ENCODE measurements around the gene MIPEP.
"Not testable (repeated sequence)": the region's sequence is repeated elsewhere in the genome, so short reads cannot be mapped to it uniquely, and the experiment has no call there.

Gene MIPEP

DNA sequence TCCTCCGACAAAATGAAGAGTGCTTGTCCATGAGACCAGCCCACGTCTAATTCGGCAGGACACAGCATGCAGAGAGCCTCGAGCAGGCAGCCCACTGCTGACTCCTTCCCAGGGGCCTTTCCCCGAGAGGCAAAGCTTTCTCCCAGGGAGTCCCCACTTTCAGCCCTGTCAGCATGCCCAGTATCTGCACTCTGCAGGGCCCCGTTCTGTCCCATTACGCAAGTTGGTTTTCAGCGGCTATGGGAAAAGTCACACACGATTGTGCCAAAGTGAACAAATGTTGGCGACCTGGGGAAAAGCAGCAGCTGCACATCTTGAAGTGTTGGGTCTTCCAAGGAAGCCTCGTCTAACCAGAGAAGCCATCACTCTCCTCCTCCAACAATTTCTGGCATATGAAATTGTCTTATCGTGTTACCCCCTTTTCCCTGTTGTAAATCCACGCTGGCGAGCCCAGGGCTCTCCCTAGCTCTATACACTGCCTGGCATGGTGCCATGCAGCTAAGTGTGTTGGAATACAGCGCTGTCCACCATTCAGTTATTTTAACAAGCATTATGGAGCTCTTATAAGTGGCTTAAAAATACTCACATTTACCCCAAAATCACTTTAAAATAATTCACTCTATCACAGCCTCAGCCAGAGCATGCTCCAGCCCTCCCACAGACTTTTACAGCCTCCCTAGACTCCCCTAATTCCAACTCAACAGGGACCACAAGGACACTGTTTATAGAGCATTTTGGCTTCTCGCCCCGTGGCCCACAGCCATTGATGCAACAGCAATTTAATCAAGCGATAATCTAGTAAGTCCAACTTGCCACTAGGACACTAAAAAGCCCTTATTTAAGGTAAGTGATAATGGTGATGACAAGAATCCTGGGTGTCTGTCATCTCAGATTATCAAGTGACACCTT is 8.5 kb downstream of the MIPEP start:
- not testable (repeated sequence) for H3K27ac Mint-ChIP-seq (ENCODE audit: low read depth); DNase-seq (ENCODE audit: low spot score in 2 of 2); ATAC-seq (replicated peaks; ENCODE audit: extremely low read depth, poor library complexity, severe bottlenecking); H3K9me3 Mint-ChIP-seq; H3K4me1 Mint-ChIP-seq; H3K4me3 Mint-ChIP-seq; H3K27me3 Mint-ChIP-seq
- peaks cover 26% of the 10 kb centered on the region for H3K36me3 Mint-ChIP-seq (ENCODE audit: insufficient read depth)

DNA sequence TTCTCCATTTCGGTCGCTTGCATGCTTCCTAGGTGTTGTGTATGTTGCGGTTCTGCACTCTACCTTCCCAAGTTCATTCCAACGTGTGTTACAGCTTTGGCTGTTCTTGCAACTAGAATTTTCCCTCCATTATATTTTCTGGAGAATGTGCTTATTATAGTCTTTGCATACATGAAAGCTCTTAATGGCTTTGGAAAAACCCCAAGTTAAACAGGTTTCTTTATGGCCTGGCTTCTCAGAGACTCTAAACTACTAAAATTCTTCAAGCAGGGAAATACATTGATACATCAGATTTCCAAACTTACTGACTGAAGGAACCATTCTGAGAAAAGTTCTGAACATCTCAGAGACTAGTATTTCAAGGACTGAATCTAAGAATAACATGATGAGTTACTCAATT is 11.9 kb downstream of the MIPEP start:
- H3K4me1 Mint-ChIP-seq: no peaks in the 10 kb centered on the region
- no peak for DNase-seq (ENCODE audit: low spot score in 2 of 2)
- ATAC-seq (replicated peaks; ENCODE audit: extremely low read depth, poor library complexity, severe bottlenecking): no peak
- peaks cover 16% of the 10 kb centered on the region for H3K36me3 Mint-ChIP-seq (ENCODE audit: insufficient read depth)
- no peaks in the 10 kb centered on the region for H3K27me3 Mint-ChIP-seq
- no peak overlapping the region for H3K27ac Mint-ChIP-seq (ENCODE audit: low read depth)
- H3K9me3 Mint-ChIP-seq: no peaks in the 10 kb centered on the region
- no peak overlapping the region for H3K4me3 Mint-ChIP-seq

DNA sequence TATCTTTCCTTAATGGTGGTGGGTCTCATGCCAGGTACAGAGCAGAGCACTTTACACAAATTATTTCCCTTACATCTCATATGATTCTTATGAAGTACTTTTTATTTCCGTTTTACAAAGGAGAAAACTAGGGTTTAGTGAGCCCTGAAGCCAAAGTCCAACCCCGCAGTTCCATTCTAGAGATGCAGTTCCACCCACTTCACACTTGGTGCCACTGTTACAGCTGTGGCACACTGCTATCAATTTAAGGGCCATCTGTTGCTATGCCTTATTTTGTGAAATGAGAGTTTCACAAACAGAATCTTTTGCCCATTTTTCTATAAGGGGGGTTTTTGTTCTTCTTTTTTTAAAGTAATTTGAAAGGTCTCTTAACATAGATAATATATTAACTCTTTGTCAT is 12.9 kb downstream of the MIPEP start:
- H3K4me1 Mint-ChIP-seq: no peaks in the 10 kb centered on the region
- no peaks in the 10 kb centered on the region for H3K27me3 Mint-ChIP-seq
- no peak overlapping the region for H3K27ac Mint-ChIP-seq (ENCODE audit: low read depth)
- no peaks in the 10 kb centered on the region for H3K9me3 Mint-ChIP-seq
- DNase-seq (ENCODE audit: low spot score in 2 of 2) (no peak), ATAC-seq (replicated peaks; ENCODE audit: extremely low read depth, poor library complexity, severe bottlenecking) (no peak)
- H3K36me3 Mint-ChIP-seq (ENCODE audit: insufficient read depth): peaks cover 16% of the 10 kb centered on the region
- no peak overlapping the region for H3K4me3 Mint-ChIP-seq

DNA sequence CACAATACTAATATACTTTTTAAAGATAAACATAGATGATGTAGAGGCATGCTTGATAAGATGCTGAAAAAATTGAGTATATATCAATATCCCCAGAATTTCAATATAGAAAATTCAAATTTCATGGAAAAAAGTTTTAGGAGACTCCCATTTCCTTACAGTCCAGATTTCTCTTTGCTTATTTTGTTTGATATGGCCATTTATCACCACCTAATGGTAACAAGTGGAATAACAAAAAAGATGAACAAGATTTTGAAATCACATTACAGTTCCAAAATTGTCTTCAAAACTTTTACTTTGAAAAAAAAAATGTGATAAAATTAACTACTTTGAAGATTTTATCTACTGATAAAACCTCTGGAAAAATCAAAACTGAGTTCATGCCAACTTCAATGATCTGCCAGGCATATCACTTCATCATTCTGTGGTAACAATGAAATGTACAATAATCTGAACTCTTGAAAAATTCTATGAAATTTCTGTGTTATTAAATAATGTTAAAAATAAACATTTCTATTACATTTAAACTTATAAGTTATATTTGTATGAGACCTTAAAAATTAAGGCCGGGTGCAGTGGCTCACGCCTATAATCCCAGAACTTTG is 17.5 kb downstream of the MIPEP start:
- Mint-ChIP-seq H3K36me3 (ENCODE audit: insufficient read depth) (peaks cover 7% of the 10 kb centered on the region), H3K9me3 (no peaks in the 10 kb centered on the region), H3K27me3 (no peaks in the 10 kb centered on the region), H3K27ac (ENCODE audit: low read depth) (no peak overlapping the region), H3K4me1 (no peaks in the 10 kb centered on the region), H3K4me3 (no peak overlapping the region)
- DNase-seq (ENCODE audit: low spot score in 2 of 2) (no peak), ATAC-seq (replicated peaks; ENCODE audit: extremely low read depth, poor library complexity, severe bottlenecking) (no peak)

DNA sequence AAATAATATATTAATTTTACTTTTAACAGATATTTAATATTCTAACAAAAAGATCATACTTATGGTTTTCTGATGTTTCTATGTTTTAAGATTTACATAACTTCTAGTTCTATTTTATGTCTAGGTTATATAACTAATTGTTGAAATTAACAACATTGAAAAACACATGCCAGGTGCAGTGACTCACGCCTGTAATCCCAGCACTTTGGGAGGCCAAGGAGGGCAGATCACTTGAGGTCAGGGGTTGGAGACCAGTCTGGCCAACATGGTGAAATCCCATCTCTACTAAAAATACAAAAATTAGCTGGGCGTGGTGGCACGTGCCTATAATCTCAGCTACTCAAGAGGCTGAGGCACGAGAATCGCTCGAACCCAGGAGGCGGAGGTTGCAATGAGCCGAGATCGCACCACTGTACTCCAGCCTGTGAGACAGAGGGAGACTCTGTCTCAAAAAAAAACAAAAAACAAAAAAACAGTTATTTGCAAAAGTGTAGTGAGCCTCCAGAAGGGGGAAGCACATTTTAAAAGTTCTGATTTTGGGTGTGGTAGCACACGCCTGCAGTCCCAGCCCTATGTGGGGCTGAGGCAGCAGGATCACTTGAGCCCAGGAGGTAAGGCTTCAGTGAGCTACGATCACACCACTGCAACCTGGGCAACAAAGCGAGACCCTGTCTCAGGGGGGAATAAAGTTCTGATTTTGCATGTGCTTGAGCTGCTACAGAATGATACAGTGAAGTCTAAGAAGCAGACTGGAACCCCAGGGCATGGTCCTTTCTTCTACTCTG is 18.7 kb downstream of the MIPEP start:
- no peak for ATAC-seq (replicated peaks; ENCODE audit: extremely low read depth, poor library complexity, severe bottlenecking)

DNA sequence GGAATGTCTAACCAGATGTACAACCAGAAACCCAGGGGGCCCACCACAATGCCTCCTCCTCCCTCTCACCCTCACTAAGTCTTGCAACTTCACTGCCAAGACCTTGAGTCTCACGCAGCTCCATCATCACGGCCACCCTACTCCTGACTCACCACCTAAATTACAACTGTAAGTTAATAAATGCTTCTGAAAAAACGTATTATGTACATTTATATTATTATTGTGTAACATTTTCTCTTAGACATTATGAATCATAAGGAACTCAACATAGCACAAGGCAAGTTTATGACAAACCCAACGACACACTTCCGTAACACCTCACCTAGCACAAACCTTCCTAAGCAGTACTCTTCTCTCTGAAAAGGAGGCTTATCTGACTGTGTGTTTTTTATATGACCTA is 20.7 kb downstream of the MIPEP start:
- no peak overlapping the region for H3K4me3 Mint-ChIP-seq
- H3K27ac Mint-ChIP-seq (ENCODE audit: low read depth): no peak overlapping the region
- ATAC-seq (replicated peaks; ENCODE audit: extremely low read depth, poor library complexity, severe bottlenecking): no peak
- H3K36me3 Mint-ChIP-seq (ENCODE audit: insufficient read depth): peaks cover 6% of the 10 kb centered on the region
- H3K27me3 Mint-ChIP-seq: no peaks in the 10 kb centered on the region
- DNase-seq (ENCODE audit: low spot score in 2 of 2): no peak
- no peaks in the 10 kb centered on the region for H3K4me1 Mint-ChIP-seq
- H3K9me3 Mint-ChIP-seq: no peaks in the 10 kb centered on the region

More for the DNA sequence above, 18.7 kb downstream of the MIPEP start:
- Mint-ChIP-seq H3K36me3 (ENCODE audit: insufficient read depth) (peaks cover 6% of the 10 kb centered on the region), H3K4me1 (no peaks in the 10 kb centered on the region), H3K4me3 (no peak overlapping the region), H3K9me3 (no peaks in the 10 kb centered on the region), H3K27me3 (no peaks in the 10 kb centered on the region), H3K27ac (ENCODE audit: low read depth) (no peak overlapping the region)
- no peak for DNase-seq (ENCODE audit: low spot score in 2 of 2)

DNA sequence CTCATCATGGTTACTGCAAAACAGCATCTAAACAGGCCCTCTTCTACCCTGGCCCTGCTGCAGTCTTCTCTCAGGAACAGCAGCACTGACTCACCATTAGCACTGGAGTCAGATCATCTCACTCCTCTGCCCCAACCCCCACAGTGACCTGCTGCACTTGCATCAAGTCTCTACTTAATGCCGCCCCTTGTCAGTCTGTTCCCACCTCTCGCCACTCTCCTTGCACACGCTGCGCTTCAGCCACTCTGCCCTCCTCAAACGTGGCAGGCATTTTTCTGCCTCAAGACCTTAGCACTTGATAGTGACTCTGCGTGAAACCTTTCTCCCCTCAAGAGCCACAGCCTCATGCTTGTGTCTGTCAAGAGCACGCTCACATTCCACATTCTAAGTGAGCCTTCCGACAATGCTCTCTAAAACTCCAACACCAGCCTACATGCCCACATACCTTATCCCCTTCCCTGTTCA is 22.1 kb downstream of the MIPEP start:
- no peaks in the 10 kb centered on the region for H3K9me3 Mint-ChIP-seq
- no peak overlapping the region for H3K27ac Mint-ChIP-seq (ENCODE audit: low read depth)
- H3K36me3 Mint-ChIP-seq (ENCODE audit: insufficient read depth): peaks cover 4% of the 10 kb centered on the region
- H3K27me3 Mint-ChIP-seq: no peaks in the 10 kb centered on the region
- ATAC-seq (replicated peaks; ENCODE audit: extremely low read depth, poor library complexity, severe bottlenecking): no peak
- no peak for DNase-seq (ENCODE audit: low spot score in 2 of 2)
- H3K4me1 Mint-ChIP-seq: no peaks in the 10 kb centered on the region
- no peak overlapping the region for H3K4me3 Mint-ChIP-seq

DNA sequence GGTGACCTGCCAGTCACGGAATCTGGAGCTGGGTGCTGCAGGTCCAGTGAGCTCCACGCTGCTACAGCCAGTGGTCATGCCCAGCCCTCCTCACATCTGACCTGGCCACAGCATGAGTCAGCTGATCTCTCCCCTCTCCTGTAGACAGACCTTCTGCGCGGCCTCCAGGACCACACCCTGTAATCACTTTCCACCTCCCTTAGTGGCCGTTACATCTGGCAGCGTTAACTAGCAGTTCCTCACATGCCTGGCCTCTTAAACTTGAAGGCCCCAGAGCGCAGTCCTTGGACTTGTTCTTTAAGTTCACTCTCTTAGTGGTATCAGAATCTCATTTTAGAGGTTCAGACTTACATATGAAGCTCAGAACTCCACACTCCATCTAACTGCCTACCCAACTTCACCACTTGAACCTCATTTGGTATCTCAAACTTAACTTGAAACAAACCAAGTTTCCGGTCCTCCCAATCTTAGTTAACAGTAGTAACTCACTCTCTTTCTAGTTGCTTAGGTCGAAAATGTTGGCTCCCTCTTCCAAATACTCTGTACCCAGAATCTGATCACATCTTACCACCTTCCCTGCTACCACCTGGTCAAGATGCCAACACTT is 22.7 kb downstream of the MIPEP start:
- no peaks in the 10 kb centered on the region for H3K4me1 Mint-ChIP-seq
- DNase-seq (ENCODE audit: low spot score in 2 of 2) (no peak), ATAC-seq (replicated peaks; ENCODE audit: extremely low read depth, poor library complexity, severe bottlenecking) (no peak)
- H3K36me3 Mint-ChIP-seq (ENCODE audit: insufficient read depth): peaks cover 4% of the 10 kb centered on the region
- H3K9me3 Mint-ChIP-seq: no peaks in the 10 kb centered on the region
- no peak overlapping the region for H3K4me3 Mint-ChIP-seq
- no peaks in the 10 kb centered on the region for H3K27me3 Mint-ChIP-seq
- no peak overlapping the region for H3K27ac Mint-ChIP-seq (ENCODE audit: low read depth)

DNA sequence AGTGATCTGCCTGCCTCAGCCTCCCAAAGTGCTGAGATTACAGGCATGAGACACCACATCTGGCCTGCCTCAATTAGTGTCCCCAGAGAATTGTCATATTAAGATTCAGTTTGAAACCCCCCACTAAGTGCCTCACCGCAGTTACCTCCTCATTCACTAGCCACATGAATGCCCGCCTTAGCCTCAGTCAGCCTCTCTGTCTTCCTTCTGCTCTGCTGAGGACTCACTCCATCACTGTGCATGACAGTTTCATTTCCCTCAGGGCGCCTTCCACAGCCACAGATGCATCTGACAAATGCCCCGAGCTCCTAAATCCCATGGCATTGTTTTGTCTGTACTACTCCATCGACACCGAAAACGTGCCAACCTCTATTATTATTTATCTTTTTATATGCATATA is 23.3 kb downstream of the MIPEP start:
- H3K27ac Mint-ChIP-seq (ENCODE audit: low read depth): no peak overlapping the region
- H3K36me3 Mint-ChIP-seq (ENCODE audit: insufficient read depth): peaks cover 4% of the 10 kb centered on the region
- no peaks in the 10 kb centered on the region for H3K4me1 Mint-ChIP-seq
- no peaks in the 10 kb centered on the region for H3K27me3 Mint-ChIP-seq
- no peak for DNase-seq (ENCODE audit: low spot score in 2 of 2)
- H3K4me3 Mint-ChIP-seq: no peak overlapping the region
- ATAC-seq (replicated peaks; ENCODE audit: extremely low read depth, poor library complexity, severe bottlenecking): no peak
- no peaks in the 10 kb centered on the region for H3K9me3 Mint-ChIP-seq

DNA sequence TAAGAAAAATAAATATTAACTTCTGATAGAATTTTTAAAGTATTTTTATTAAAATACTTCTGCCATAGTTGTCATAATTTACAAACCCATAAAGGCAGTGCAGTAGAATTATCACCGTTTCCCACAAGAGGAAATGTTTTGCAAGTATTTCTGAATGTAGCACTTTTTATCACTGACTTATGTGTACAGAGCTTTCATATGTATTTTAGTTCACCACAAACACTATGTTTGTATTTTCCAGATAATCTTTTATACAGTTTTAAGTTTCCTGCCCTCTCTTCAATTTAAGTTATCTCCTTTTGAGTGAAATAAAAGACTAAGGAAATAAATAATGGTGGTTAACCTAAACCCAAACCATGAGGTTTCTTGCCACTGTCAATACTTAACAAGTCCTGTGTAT is 24.2 kb downstream of the MIPEP start:
- DNase-seq (ENCODE audit: low spot score in 2 of 2) (no peak), ATAC-seq (replicated peaks; ENCODE audit: extremely low read depth, poor library complexity, severe bottlenecking) (no peak)
- Mint-ChIP-seq H3K9me3 (no peaks in the 10 kb centered on the region), H3K4me1 (no peaks in the 10 kb centered on the region), H3K27ac (ENCODE audit: low read depth) (no peak overlapping the region), H3K4me3 (no peak overlapping the region), H3K36me3 (ENCODE audit: insufficient read depth) (peaks cover 6% of the 10 kb centered on the region), H3K27me3 (no peaks in the 10 kb centered on the region)

DNA sequence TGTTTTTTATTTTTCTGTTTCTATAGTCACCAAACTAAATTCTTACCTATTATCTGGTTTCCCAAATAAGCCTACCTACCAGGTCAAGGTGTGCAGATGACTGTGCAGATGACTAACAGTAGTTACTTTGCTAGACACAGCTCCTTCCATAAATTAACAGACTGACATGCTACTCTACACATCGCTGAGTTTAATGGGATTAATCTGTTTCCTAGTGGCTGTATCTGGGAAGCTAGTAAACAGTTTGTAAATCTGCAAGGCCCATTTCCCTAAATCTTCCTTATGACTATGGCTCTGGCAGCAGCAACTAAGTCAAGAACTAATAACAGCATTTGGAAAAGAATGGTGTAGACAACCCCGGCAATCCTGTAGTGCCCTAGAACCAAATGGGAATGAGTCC is 27.9 kb downstream of the MIPEP start:
- Mint-ChIP-seq H3K4me3 (no peak overlapping the region), H3K36me3 (ENCODE audit: insufficient read depth) (peaks cover 7% of the 10 kb centered on the region), H3K27me3 (no peaks in the 10 kb centered on the region), H3K4me1 (no peaks in the 10 kb centered on the region), H3K9me3 (no peaks in the 10 kb centered on the region), H3K27ac (ENCODE audit: low read depth) (no peak overlapping the region)
- DNase-seq (ENCODE audit: low spot score in 2 of 2) (no peak), ATAC-seq (replicated peaks; ENCODE audit: extremely low read depth, poor library complexity, severe bottlenecking) (no peak)

DNA sequence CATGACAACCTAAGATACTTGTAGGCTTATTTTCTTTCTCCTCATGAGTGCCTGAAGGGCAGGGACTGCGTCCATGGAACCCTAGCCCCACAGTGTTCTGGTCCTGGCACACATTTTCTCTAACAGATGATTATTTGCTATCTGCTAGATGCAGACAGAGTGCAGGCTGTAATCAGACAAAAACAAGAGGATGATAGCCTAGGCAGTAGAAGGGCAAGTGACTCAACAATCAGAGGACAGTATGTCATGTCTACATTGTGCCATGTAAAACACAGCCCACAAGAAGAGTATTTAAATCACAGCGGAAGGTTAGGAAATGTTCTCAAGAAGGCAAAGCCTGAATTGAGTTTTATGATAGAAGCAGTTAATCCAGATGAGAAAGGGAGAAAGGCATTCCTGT is 29.3 kb downstream of the MIPEP start:
- ATAC-seq (replicated peaks; ENCODE audit: extremely low read depth, poor library complexity, severe bottlenecking): no peak
- DNase-seq (ENCODE audit: low spot score in 2 of 2): no peak
- Mint-ChIP-seq H3K4me3 (no peak overlapping the region), H3K36me3 (ENCODE audit: insufficient read depth) (peaks cover 4% of the 10 kb centered on the region), H3K9me3 (no peaks in the 10 kb centered on the region), H3K27ac (ENCODE audit: low read depth) (no peak overlapping the region), H3K27me3 (no peaks in the 10 kb centered on the region), H3K4me1 (no peaks in the 10 kb centered on the region)

Measured in central memory CD8-positive, alpha-beta T cell (primary cell).